HL-60/S4 (cell line): ENCODE results near the gene SCART1.
"Not testable (repeated sequence)": the region's sequence is repeated elsewhere in the genome, so short reads cannot be mapped to it uniquely, and the experiment has no call there.

Experiments used
- in situ Hi-C: fragments of 300-500 bp; cut with MboI; formaldehyde crosslinking; loops from 2 replicates; pipeline ENCODE4 v1.14.3; 2022; ENCODE audit warnings: low sequenced_read_pairs

Gene SCART1

GRCh38 chr10:133431888-133432613, 21.7 kb upstream of the SCART1 start:
- in situ Hi-C loops = not testable (repeated sequence)

- in situ Hi-C loops = not testable (repeated sequence)
These were observed 21.0 kb upstream of the SCART1 start for GRCh38 chr10:133432789-133433188.

- in situ Hi-C loops = no loop called here
These were observed 15.0 kb upstream of the SCART1 start for GRCh38 chr10:133438711-133439273.

GRCh38 chr10:133439517-133440461, 14.0 kb upstream of the SCART1 start:
- in situ Hi-C loops = no loop called here

GRCh38 chr10:133440633-133441285, 13.0 kb upstream of the SCART1 start:
- in situ Hi-C loops = no loop called here

GRCh38 chr10:133441356-133441755, 12.4 kb upstream of the SCART1 start:
- in situ Hi-C loops = not testable (repeated sequence)

GRCh38 chr10:133441780-133442179, 12.0 kb upstream of the SCART1 start:
- in situ Hi-C loops = no loop called here

GRCh38 chr10:133442191-133442966, 11.4 kb upstream of the SCART1 start:
- in situ Hi-C loops = no loop called here

GRCh38 chr10:133442967-133443924, 10.5 kb upstream of the SCART1 start:
- in situ Hi-C loops = no loop called here

GRCh38 chr10:133444342-133445267, 9.1 kb upstream of the SCART1 start:
- in situ Hi-C loops = no loop called here

- in situ Hi-C loops = no loop called here
These were observed 8.4 kb upstream of the SCART1 start for GRCh38 chr10:133445268-133445732.

- in situ Hi-C loops = no loop called here
These were observed 7.7 kb upstream of the SCART1 start for GRCh38 chr10:133445751-133446708.

- in situ Hi-C loops = no loop called here
These were observed 6.8 kb upstream of the SCART1 start for GRCh38 chr10:133446979-133447378.

GRCh38 chr10:133448120-133448519, 5.6 kb upstream of the SCART1 start:
- in situ Hi-C loops = no loop called here

GRCh38 chr10:133451346-133451745, 2.4 kb upstream of the SCART1 start:
- in situ Hi-C loops = no loop called here

GRCh38 chr10:133452453-133452852, 1.3 kb upstream of the SCART1 start:
- in situ Hi-C loops = no loop called here
